H1 (cell line): ENCODE measurements around the gene GRID1. TPM values are rescaled to one million over a fixed set of nuclear protein-coding genes. Genes with fewer than 3 reads are reported as not detected.

ENCODE experiments used
- CTCF ChIA-PET: fragments of 300-600 bp; sonication (Branson Sonifier 250); formaldehyde crosslinking; loops from one replicate; lab custom pipeline; 2021; ENCODE audit not compliant: partially characterized antibody; lab: Charles Lee
- POLR2A ChIA-PET: fragments of 300-600 bp; sonication (Branson Sonifier 250); formaldehyde crosslinking; loops from one replicate; lab custom pipeline; 2021; ENCODE audit warnings: inconsistent platforms; ENCODE audit not compliant: partially characterized antibody; lab: Charles Lee
- DNase-seq, 2 experiments: peaks; one replicate each; pipeline versions ENCODE4 v3.0.0 to v3.0.0-alpha.2; 2010 to 2022; ENCODE audit warnings: low spot score in 2 of 2, low read depth in 1 of 2, mixed read lengths in 1 of 2
- FAIRE-seq: peaks from 2 replicates; lab custom pipeline; 2011; peaks lifted over from hg19 to GRCh38; lab: Jason Lieb, UNC
- H2AFZ ChIP-seq: 2 replicates; pipeline ENCODE4 v1.8.1; 2012; ENCODE audit warnings: low read length, inconsistent platforms
- H2AK5ac ChIP-seq: 2 replicates; pipeline ENCODE4 v1.6.1; 2013; ENCODE audit warnings: low read depth, low read length
- H2BK120ac ChIP-seq: replicated peaks from 2 replicates; pipeline ENCODE3; 2013; ENCODE audit warnings: low read depth, low read length, inconsistent platforms
- H2BK12ac ChIP-seq: 2 replicates; pipeline ENCODE4 v1.6.1; 2013; ENCODE audit warnings: low read depth, low read length
- H2BK15ac ChIP-seq: 2 replicates; pipeline ENCODE4 v1.6.1; 2013; ENCODE audit warnings: low read length
- H2BK20ac ChIP-seq: 2 replicates; pipeline ENCODE4 v1.6.1; 2013; ENCODE audit warnings: low read length
- H2BK5ac ChIP-seq: 2 replicates; pipeline ENCODE4 v1.6.1; 2013; ENCODE audit warnings: low read depth, low read length
- H3K14ac ChIP-seq: 2 replicates; pipeline ENCODE4 v1.6.1; 2013; ENCODE audit warnings: inconsistent platforms; ENCODE audit not compliant: insufficient read length
- H3K18ac ChIP-seq: 2 replicates; pipeline ENCODE4 v1.6.1; 2013; ENCODE audit warnings: low read length; ENCODE audit errors: extremely low read depth
- H3K23ac ChIP-seq: 2 replicates; pipeline ENCODE4 v1.6.1; 2013; ENCODE audit warnings: inconsistent platforms; ENCODE audit not compliant: insufficient read length
- H3K23me2 ChIP-seq: 2 replicates; pipeline ENCODE4 v1.6.1; 2013; ENCODE audit warnings: low read depth, low read length
- H3K27ac ChIP-seq: 2 replicates; pipeline ENCODE4 v1.6.1; 2011; ENCODE audit warnings: low read depth, low read length, inconsistent platforms
- H3K27me3 ChIP-seq, 4 experiments: replicated peaks in 1 of 4; 1 replicate in 1 of 4; 2 replicates in 3 of 4; pipeline versions ENCODE4 v1.6.1 to v1.8.1; 2011 to 2013; ENCODE audit warnings: low read length in 3 of 4, mild to moderate bottlenecking in 3 of 4, inconsistent platforms in 2 of 4, mixed read lengths in 2 of 4, moderate library complexity in 1 of 4; ENCODE audit not compliant: control insufficient read depth in 3 of 4, insufficient read depth in 3 of 4; ENCODE audit errors: extremely low read depth in 1 of 4
- H3K36me3 ChIP-seq, 4 experiments: 2 replicates each; pipeline versions ENCODE4 v1.6.1 to v1.8.1; 2011 to 2013; ENCODE audit warnings: mild to moderate bottlenecking in 4 of 4, low read length in 3 of 4, moderate library complexity in 2 of 4, control low read depth in 1 of 4, inconsistent platforms in 1 of 4; ENCODE audit not compliant: insufficient read depth in 4 of 4, control insufficient read depth in 2 of 4
- H3K4ac ChIP-seq: replicated peaks from 2 replicates; pipeline ENCODE3; 2013; ENCODE audit warnings: low read length, low read depth, mixed read lengths, inconsistent platforms; ENCODE audit not compliant: insufficient read length
- H3K4me1 ChIP-seq, 4 experiments: replicated peaks in 1 of 4; 1 replicate in 1 of 4; 2 replicates in 3 of 4; pipeline versions ENCODE4 v1.6.1 to v1.8.1; 2011 to 2013; ENCODE audit warnings: low read length in 3 of 4, inconsistent platforms in 2 of 4, mixed read lengths in 1 of 4; ENCODE audit not compliant: insufficient read depth in 4 of 4, control insufficient read depth in 3 of 4
- H3K4me2 ChIP-seq, 2 experiments: 2 replicates each; pipeline versions ENCODE4 v1.6.1 to v1.8.1; 2011 to 2013; ENCODE audit warnings: low read depth in 2 of 2, low read length in 2 of 2, control low read depth in 1 of 2, inconsistent platforms in 1 of 2, mild to moderate bottlenecking in 1 of 2; ENCODE audit not compliant: insufficient read depth in 1 of 2
- H3K4me3 ChIP-seq, 4 experiments: fragments of 200-600, 300-600 bp in 1 of 4; sonication (generic), shearing (Covaris generic), sonication (Bioruptor Twin) in 1 of 4; 2 replicates each; pipeline versions ENCODE4 v1.5.1 to v1.8.1; 2011 to 2016; ENCODE audit warnings: low read length in 4 of 4, low read depth in 3 of 4, control low read depth in 2 of 4, inconsistent platforms in 2 of 4, mild to moderate bottlenecking in 2 of 4, mixed read lengths in 1 of 4, moderate library complexity in 1 of 4; ENCODE audit not compliant: insufficient read depth in 2 of 4; ENCODE audit errors: extremely low read depth in 1 of 4
- H3K56ac ChIP-seq: replicated peaks from 2 replicates; pipeline ENCODE3; 2013; ENCODE audit warnings: low read depth, mild to moderate bottlenecking, mixed read lengths, low read length, inconsistent platforms; ENCODE audit not compliant: insufficient read length
- H3K79me1 ChIP-seq: 2 replicates; pipeline ENCODE4 v1.6.1; 2013; ENCODE audit warnings: low read depth, low read length, control low read depth
- H3K79me2 ChIP-seq, 2 experiments: 2 replicates each; pipeline versions ENCODE4 v1.6.1 to v1.8.1; 2012 to 2013; ENCODE audit warnings: low read length in 2 of 2, mild to moderate bottlenecking in 2 of 2, inconsistent platforms in 1 of 2; ENCODE audit not compliant: insufficient read depth in 2 of 2, control insufficient read depth in 1 of 2
- H3K9ac ChIP-seq, 4 experiments: replicated peaks in 1 of 4; 1 replicate in 1 of 4; 2 replicates in 3 of 4; pipeline versions ENCODE4 v1.6.1 to v1.8.1; 2011 to 2013; ENCODE audit warnings: low read depth in 3 of 4, low read length in 3 of 4, control low read depth in 2 of 4, mild to moderate bottlenecking in 2 of 4, moderate library complexity in 2 of 4, inconsistent platforms in 1 of 4; ENCODE audit errors: extremely low read depth in 1 of 4
- H3K9me3 ChIP-seq, 2 experiments: 2 replicates each; pipeline versions ENCODE4 v1.6.1 to v1.8.1; 2012 to 2013; ENCODE audit warnings: mild to moderate bottlenecking in 2 of 2, moderate library complexity in 2 of 2, control low read depth in 1 of 2, inconsistent platforms in 1 of 2, low read depth in 1 of 2, low read length in 1 of 2, mixed read lengths in 1 of 2; ENCODE audit not compliant: insufficient read depth in 2 of 2
- H4K20me1 ChIP-seq, 2 experiments: replicated peaks in 1 of 2; 2 replicates each; pipeline versions ENCODE3 to v1.8.1; 2011 to 2013; ENCODE audit warnings: inconsistent platforms in 2 of 2, low read length in 2 of 2, mild to moderate bottlenecking in 1 of 2; ENCODE audit not compliant: insufficient read depth in 2 of 2, control insufficient read depth in 1 of 2
- H4K5ac ChIP-seq: 2 replicates; pipeline ENCODE4 v1.6.1; 2013; ENCODE audit warnings: low read length, low read depth, mixed read lengths, inconsistent platforms; ENCODE audit not compliant: insufficient read length
- H4K8ac ChIP-seq: 2 replicates; pipeline ENCODE4 v1.8.0; 2013; ENCODE audit warnings: mild to moderate bottlenecking, moderate library complexity, low read length, inconsistent platforms; ENCODE audit not compliant: insufficient read depth; ENCODE audit errors: extremely low read depth
- H4K91ac ChIP-seq: replicated peaks from 2 replicates; pipeline ENCODE3; 2013; ENCODE audit warnings: low read length, mixed read lengths, inconsistent platforms; ENCODE audit not compliant: insufficient read length
- BRCA1 ChIP-seq: IDR thresholded peaks from 2 replicates; pipeline ENCODE4 v1.6.1; 2012; ENCODE audit warnings: low read depth, low read length, improper control_type of control experiment
- CHD1 ChIP-seq: IDR thresholded peaks from 2 replicates; pipeline ENCODE4 v1.6.1; 2012; ENCODE audit warnings: low read depth, low read length, improper control_type of control experiment
- GTF2F1 ChIP-seq: IDR thresholded peaks from 2 replicates; pipeline ENCODE4 v1.6.1; 2012; ENCODE audit warnings: low read depth, low read length, improper control_type of control experiment, borderline replicate concordance
- POU5F1 ChIP-seq: IDR thresholded peaks from 2 replicates; pipeline ENCODE4 v1.6.1; 2011; ENCODE audit warnings: low read depth, mild to moderate bottlenecking, low read length, moderate library complexity
- RAD21 ChIP-seq, 2 experiments: IDR thresholded peaks in 1 of 2; conservative IDR thresholded peaks in 1 of 2; 2 replicates each; pipeline ENCODE4 v1.6.1; 2011; ENCODE audit warnings: low read depth in 2 of 2, low read length in 2 of 2, improper control_type of control experiment in 1 of 2, inconsistent platforms in 1 of 2, mild to moderate bottlenecking in 1 of 2, moderate library complexity in 1 of 2
- RNF2 ChIP-seq: fragments of 200-900, 300-1000 bp; sonication (generic); IDR thresholded peaks from 2 replicates; pipeline ENCODE4 v1.7.1; 2016; ENCODE audit warnings: borderline replicate concordance, low read depth, mild to moderate bottlenecking, antibody characterized with exemption, low read length; ENCODE audit not compliant: poor library complexity, severe bottlenecking; ENCODE audit errors: missing control alignments
- TAF7 ChIP-seq: optimal IDR thresholded peaks from 2 replicates; pipeline ENCODE3; 2011; ENCODE audit warnings: low read depth, mild to moderate bottlenecking, inconsistent platforms, low read length, moderate library complexity, borderline replicate concordance
- TCF12 ChIP-seq: IDR thresholded peaks from 2 replicates; pipeline ENCODE4 v1.6.1; 2011; ENCODE audit warnings: low read depth, mild to moderate bottlenecking, low read length
- WGBS, 2 experiments: shearing (Covaris generic) in 1 of 2; methylation state at CpG; one replicate each; pipeline versions ENCODE4 v1.1.6 to v1.1.7; 2013 to 2015; ENCODE audit warnings: low lambda C conversion rate in 2 of 2, mixed read lengths in 2 of 2, inconsistent platforms in 1 of 2, low coverage in 1 of 2, missing lambda C conversion rate in 1 of 2; ENCODE audit not compliant: insufficient replicate concordance in 2 of 2, insufficient coverage in 1 of 2, insufficient read length in 1 of 2; ENCODE audit errors: extremely low coverage in 1 of 2, missing lambda C conversion rate in 1 of 2; 5-methylcytosine and 5-hydroxymethylcytosine counted together
- polyA plus RNA-seq, 7 experiments: library from polyadenylated mRNA; depleted of rRNA in 3 of 7; stranded (reverse) in 5 of 7; unstranded in 2 of 7; fragments of >200 nt in 5 of 7; fragments of 200-250 nt in 2 of 7; gene quantifications; 1 replicate in 5 of 7; 2 replicates in 1 of 7; 4 replicates in 1 of 7; pipeline versions ENCODE4 v1.2.1 to v1.2.3, GENCODE V29; 2011 to 2013; ENCODE audit warnings: missing spikeins in 2 of 7, mixed read lengths in 2 of 7
- total RNA-seq: library from RNA; stranded (reverse); fragmentation: NEBNext Ultra II Directional; extraction: Animal tissue kit (Norgen Biotek cat#: 25700); gene quantifications from 2 replicates; pipeline ENCODE4 v1.2.1, GENCODE V29; 2021
- TF ChIP-seq, protein P1 (sequence below): IDR thresholded peaks from 2 replicates; pipeline ENCODE4 v1.6.1; 2012; ENCODE audit warnings: inconsistent platforms
- TF ChIP-seq, protein P2 (sequence below): IDR thresholded peaks from 2 replicates; pipeline ENCODE4 v1.6.1; 2012; ENCODE audit warnings: low read length, inconsistent platforms

The GRID1 gene
- total and polyA plus RNA-seq, 2 of the 8 experiments (the other 6 are each of a cell fraction or from before 2014, with no cell fraction given), result 0.22 to 0.30 TPM

DNA sequence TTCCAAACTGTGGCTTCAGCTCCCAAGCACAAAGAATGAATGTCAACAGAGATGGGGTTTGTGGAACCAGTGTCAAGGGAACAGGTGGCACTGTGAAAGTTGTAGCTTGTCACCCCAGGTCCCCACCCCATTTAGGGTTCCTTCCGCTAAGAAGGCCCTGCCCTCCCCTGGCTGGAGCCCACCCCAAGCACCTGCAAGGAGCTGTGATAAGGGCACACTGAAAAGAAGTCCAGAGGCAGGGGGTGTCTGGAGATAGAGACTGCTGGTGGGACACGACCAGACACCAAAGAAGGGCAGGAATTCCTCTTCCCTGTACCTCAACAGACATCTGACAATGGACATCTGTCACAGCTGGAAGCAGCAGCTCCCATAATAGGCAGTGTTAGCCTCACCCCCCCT, 4.5 kb downstream of the GRID1 start:
- TF ChIP-seq BRCA1, result no peak
- TF ChIP-seq TCF12, result no peak
- TF ChIP-seq RAD21 (IDR thresholded peaks at IDR 0.05 in 1 of 2, conservative IDR thresholded peaks at IDR 0.05 in 1 of 2; ENCODE audit: low read depth in 2 of 2, low read length in 2 of 2), result no peak
- TF ChIP-seq RNF2, result no peak
- TF ChIP-seq CHD1, result no peak
- TF ChIP-seq, protein P1, sequence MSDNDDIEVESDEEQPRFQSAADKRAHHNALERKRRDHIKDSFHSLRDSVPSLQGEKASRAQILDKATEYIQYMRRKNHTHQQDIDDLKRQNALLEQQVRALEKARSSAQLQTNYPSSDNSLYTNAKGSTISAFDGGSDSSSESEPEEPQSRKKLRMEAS, result no peak
- TF ChIP-seq, protein P2, sequence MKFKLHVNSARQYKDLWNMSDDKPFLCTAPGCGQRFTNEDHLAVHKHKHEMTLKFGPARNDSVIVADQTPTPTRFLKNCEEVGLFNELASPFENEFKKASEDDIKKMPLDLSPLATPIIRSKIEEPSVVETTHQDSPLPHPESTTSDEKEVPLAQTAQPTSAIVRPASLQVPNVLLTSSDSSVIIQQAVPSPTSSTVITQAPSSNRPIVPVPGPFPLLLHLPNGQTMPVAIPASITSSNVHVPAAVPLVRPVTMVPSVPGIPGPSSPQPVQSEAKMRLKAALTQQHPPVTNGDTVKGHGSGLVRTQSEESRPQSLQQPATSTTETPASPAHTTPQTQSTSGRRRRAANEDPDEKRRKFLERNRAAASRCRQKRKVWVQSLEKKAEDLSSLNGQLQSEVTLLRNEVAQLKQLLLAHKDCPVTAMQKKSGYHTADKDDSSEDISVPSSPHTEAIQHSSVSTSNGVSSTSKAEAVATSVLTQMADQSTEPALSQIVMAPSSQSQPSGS, result no peak
- no peak for TF ChIP-seq TAF7
- no peak for TF ChIP-seq POU5F1
- no peak for TF ChIP-seq GTF2F1
- TF ChIP-seq, all 59 proteins: peak for 0
- H2AFZ ChIP-seq, result no peak overlapping the region
- H3K4me3 ChIP-seq, result no peak overlapping the region
- no peak overlapping the region for H4K5ac ChIP-seq
- H3K4me2 ChIP-seq, result peak overlapping the region in 1 of 2 experiments; percentile 67; a peak in 3 of 4 replicates
- no peak overlapping the region for H2BK12ac ChIP-seq
- ChIA-PET CTCF (interaction anchor here (0.6 to 25.6 kb wide), 24 partner anchors 5 to 357 kb away, joined by 3 to 498 read pairs (median 4); partner anchors contain the start of gene GRID1), POLR2A (interaction anchor here (1.3 to 1.7 kb wide), 2 partner anchors 16 to 28 kb away, joined by 4 to 5 read pairs; no protein-coding TSS in a partner anchor)
- H3K18ac ChIP-seq, result no peak overlapping the region
- peaks cover 21% of the 10 kb centered on the region; the same call in 1 of the 2 replicates for H3K23me2 ChIP-seq
- H3K56ac ChIP-seq, result no peak overlapping the region
- no peak overlapping the region for H3K4ac ChIP-seq
- no peak overlapping the region for H4K91ac ChIP-seq
- no peak overlapping the region for H2AK5ac ChIP-seq
- H2BK5ac ChIP-seq, result no peak overlapping the region
- no peak overlapping the region for H2BK15ac ChIP-seq
- FAIRE-seq (no peak), DNase-seq (no peak)
- H3K14ac ChIP-seq, result no peak overlapping the region
- no peak overlapping the region for H2BK20ac ChIP-seq
- H3K4me1 ChIP-seq, result peaks cover 0 to 31% (median 20%) of the 10 kb centered on the region in 4 experiments; a peak in 6 of 7 replicates
- no peaks in the 10 kb centered on the region for H3K36me3 ChIP-seq
- H4K8ac ChIP-seq, result no peak overlapping the region
- H3K27me3 ChIP-seq, result peaks cover 43 to 59% (median 57%) of the 10 kb centered on the region in 4 experiments
- H3K9me3 ChIP-seq, result peaks cover 0 to 6% of the 10 kb centered on the region in 2 experiments; a peak in 1 of 4 replicates
- H3K79me2 ChIP-seq, result no peaks in the 10 kb centered on the region
- H3K79me1 ChIP-seq, result no peaks in the 10 kb centered on the region
- H3K23ac ChIP-seq, result no peak overlapping the region
- H4K20me1 ChIP-seq, result peaks cover 12 to 14% of the 10 kb centered on the region in 2 experiments
- no peak overlapping the region for H3K27ac ChIP-seq
- H2BK120ac ChIP-seq, result no peak overlapping the region
- WGBS, 2 experiments, result 71% methylated on average over 2 of the region's 2 CpGs; no CpG with 5 or more reads in 1 of the 2 experiments
- H3K9ac ChIP-seq, result no peak overlapping the region
